Activated gamma-delta T cell (primary cell): Measurements from ENCODE around the gene FAM149A.

ENCODE experiments used
- DNase-seq: peaks from one replicate; lab custom pipeline; 2025; lab: John Stamatoyannopoulos, UW
- total RNA-seq, 2 donors: gene quantifications; one replicate each; lab custom pipeline; 2026; lab: John Stamatoyannopoulos, UW

FAM149A gene
- 0.31 to 1.5 reads per million in 2 donors for total RNA-seq

DNA sequence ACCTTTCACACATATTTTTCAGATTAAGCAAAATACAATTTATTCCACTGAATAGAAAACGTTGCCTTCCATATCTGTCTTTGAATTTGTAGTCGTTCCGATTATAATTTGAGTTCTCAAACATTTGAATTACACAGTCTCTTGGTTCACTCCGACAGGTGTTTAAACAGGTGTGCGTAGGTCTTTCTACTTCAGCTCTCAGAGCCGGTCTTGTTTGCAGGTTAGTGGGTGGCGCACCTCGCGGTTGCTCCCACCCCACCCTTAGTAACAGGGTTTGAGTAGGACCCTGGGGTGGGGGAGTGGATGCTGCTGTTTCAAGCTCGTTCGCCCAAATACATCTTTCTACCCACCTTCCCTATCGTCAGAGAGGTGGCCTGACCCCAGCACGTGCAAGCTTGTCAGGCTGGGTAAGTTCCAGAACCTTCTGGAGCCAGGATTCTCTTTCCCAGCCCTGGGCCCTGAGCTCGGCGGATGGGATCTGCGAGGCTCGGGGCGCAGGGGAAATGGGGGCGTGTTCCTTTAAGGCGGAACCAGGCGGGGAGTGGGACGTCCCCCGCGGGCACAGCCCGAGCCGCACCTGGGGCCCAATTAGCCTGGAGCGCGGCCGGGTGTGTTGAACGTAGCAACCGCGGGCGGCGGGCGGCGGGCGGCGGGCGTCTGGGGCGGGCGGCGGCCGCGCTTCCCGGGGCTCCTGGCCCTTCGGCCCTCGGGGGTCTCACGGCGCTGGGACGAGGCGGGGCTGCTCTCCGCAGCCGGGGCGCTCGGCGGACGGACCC is at the start of gene FAM149A:
TSS of gene FAM149A (plus strand) at position 591 of the 776 bp plus-strand sequence.
- peak; percentile 16 for DNase-seq

- DNase-seq: no peak
These were observed 46.1 kb upstream of the FAM149A start for GRCh38 chr4:186058253-186058979.

- no peak for DNase-seq
These were observed 45.6 kb upstream of the FAM149A start for GRCh38 chr4:186058980-186059316.

DNA sequence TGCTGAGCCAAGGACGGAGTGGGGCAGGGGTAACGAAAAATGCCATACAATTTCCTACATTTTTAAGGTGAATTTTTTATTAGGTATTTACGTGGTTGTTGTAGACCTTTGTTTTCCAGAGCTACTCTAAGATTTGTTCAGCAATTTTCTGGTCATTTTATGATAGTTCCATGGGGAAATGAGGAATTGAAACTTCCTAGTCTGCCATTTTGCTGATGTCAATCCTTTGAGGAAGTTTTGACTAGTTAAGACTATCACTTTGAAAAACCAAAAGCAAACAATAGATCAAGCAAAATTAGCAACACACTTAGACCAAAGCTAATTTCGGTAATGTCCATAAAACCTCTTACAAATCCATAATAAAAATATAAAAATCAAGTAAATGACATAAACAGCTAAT is 42.6 kb upstream of the FAM149A start:
- DNase-seq: no peak

- no peak for DNase-seq
These were observed 36.6 kb upstream of the FAM149A start for GRCh38 chr4:186067757-186068385.

DNA sequence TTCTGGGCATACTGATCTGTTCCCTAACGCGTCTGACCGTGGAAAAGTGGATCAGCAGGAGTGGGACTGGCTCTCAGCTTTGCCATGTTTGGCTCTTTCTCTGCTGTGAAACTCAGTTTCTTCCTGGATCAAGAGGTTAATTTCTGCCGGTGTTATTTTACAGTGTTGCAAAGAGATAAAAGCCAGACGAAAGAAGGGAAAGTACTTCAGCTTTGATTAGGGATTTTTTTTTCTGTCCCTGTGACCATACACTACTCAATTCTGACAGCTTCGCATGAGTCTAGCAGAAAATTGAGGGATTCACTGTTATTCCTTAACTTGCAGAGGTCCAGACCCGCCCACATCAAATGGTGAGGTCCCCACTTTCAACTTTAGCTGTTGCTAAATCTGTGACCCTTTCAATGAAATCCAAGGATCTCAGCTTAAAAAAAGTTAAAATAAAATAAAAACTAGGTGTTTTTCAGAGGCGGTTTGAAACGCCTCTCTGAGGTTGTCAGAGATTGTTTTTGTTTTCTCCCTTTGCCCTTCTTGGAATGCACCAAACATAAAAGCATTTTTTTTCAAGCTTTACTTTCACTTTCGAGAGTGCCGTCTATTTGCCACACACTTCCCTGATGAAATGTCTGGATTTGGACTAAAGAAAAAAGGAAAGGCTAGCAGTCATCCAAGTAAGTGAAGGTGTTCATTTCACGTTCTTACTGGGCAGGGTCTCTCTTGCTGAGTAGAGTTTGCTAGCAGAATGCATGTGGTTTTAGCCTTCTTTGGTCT is 35.7 kb upstream of the FAM149A start, which contains the start of gene TLR3:
TSS of gene TLR3 (plus strand) at position 576 of the 768 bp plus-strand sequence. CDS start 7,464 bp downstream, outside the sequence.
- no peak for DNase-seq

DNA sequence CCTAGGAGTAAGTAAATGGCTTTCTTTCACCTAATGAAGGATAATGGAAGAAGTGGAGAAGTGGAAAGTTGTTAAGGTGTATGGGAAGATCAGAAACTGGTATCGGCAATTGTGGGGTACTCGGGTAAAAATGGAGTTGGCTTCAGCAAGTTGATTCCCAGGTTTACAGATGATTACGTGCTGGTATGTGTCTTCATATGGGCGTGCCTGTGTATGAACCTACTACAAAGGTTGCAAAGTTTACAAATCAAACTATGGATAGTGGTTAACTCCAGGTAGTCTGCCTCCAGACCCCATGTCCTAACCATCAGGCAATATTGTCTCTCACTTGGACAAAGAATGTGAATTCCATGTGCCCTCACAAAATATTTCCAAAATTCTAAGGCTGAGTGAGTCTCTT is 34.8 kb upstream of the FAM149A start:
- DNase-seq: no peak

- no peak for DNase-seq
These were observed 32.0 kb upstream of the FAM149A start for GRCh38 chr4:186072516-186072915.

GRCh38 chr4:186074189-186074588 is 30.3 kb upstream of the FAM149A start:
- no peak for DNase-seq

DNA sequence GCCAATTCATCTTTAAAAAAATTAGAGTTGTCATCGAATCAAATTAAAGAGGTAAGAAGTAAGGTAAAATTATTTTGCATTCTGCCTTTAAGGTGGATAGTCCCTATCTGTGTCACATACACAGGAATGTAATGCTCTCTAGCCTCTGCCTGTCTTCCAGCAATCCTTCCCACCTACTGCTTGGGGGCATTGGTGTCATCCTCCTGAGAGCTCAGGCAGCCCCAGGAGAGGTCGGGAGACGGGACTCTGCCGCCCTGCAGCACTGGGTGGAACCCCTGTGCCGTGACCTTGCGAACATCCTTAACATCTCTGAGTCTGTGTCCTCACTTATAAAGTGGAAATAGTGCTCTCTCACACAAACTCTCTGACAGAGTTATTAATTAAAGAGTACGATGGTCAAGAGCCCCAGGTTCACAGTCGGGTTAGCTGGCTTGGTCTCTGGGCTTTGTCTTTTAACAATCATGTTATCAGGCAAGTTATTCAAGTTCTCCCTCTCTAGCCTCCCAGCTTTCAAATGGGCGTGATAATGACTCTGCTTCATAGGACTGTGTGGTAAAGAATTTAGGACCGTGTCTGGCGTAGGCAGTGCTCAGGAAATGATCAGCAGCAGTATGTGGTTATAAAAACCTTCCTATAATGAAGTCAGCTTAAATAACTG is 25.4 kb upstream of the FAM149A start:
- DNase-seq: no peak

GRCh38 chr4:186079694-186080093 is 24.8 kb upstream of the FAM149A start:
- DNase-seq: no peak

DNA sequence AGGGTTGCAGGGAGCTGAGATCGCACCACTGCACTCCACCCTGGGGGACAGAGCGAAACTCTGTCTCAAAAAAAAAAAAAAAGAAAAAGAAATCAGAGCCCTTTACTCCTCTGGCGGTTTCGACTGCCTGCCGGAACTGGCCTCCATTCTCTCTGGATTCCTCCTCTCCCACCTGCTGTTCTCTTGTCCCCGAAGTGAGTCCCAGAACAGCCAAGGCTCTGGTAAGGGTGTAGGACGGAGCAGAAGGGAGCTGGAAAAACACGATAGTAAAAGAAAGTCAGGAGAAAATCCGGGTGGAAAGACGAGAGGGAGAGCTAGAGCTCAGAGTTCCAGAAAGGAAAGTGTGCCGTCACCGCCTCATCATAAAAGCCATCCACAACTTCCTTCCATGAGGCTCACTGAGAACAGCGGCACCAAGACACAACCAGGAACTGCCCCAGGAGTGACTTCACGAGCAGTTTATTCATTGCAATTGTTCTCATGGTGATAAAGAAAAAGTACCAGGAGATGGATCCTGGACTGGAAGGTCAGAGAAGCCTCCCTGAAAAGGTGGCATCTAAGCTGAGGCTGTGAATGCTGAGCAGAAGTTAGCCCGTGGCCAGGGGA is 23.2 kb upstream of the FAM149A start:
- DNase-seq: no peak

DNA sequence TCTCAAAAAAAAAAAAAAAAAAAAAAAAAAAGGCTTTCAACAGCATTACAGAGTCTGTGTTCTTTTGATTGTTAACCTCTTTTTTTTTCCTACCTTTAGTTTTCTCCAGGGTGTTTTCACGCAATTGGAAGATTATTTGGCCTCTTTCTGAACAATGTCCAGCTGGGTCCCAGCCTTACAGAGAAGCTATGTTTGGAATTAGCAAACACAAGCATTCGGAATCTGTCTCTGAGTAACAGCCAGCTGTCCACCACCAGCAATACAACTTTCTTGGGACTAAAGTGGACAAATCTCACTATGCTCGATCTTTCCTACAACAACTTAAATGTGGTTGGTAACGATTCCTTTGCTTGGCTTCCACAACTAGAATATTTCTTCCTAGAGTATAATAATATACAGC is 22.3 kb upstream of the FAM149A start:
- DNase-seq: no peak

GRCh38 chr4:186088523-186088922 is 16.0 kb upstream of the FAM149A start:
- DNase-seq: no peak

GRCh38 chr4:186092296-186092695 is 12.2 kb upstream of the FAM149A start:
- DNase-seq: no peak

DNA sequence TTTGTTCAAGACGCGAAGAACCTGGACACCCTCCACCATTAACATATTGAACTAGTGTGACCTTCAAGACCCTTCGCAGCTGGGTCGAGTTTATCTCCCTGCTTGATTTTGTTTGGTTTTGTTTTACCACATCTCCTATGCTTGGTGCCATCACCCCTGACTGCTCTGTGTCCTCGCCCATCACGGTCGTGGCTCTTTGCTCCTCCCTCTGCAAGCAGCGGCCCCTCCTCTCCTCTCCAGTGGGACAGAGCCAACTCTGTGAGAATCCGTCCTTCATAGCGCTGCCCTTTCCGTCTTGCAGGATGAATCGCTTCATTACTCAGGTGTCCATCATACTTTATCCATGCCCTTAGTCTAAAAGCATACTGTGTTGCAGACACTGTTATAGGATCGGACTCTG is 9.1 kb upstream of the FAM149A start:
- DNase-seq: no peak

GRCh38 chr4:186096681-186097165 is 7.8 kb upstream of the FAM149A start:
- DNase-seq: no peak

DNA sequence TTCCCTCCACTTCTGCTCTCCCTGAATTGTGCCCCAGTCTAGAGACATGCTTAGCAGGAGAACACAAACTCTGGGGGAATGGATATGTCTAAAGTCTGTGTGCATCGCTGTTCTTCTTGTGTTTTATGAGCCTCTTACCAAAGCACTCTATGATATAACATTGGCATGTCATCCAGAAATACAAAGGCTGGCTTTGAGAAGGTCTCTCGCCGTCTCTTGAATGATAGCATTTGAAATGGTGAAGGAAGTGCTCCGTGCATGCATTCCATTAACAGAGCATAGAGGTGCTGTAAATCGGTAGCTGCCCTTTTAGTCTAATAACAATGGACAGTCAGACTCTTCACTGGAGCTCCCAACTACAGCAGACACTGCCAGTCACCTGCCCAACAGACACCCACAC is 7.1 kb upstream of the FAM149A start:
- DNase-seq: no peak

DNA sequence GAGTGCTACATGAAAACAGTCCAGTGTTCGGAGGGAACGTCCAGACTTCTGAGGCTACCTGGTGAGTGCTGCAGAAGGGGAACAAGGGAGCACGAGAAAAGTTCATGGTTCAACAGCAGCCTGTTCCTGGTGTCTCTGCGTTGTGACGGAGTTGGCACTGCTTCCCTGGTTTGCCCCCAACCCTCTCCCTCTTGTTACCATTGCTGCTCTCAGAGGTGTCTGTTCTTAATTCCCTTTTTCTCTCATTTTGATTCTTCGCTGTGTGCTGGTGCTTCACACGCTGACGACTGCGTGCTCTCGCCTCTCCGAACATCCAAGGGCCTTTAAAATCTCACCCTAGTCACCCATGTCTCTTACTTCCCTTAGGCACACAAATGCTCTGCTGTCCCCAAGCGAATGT is 1.6 kb upstream of the FAM149A start:
- DNase-seq: no peak

DNA sequence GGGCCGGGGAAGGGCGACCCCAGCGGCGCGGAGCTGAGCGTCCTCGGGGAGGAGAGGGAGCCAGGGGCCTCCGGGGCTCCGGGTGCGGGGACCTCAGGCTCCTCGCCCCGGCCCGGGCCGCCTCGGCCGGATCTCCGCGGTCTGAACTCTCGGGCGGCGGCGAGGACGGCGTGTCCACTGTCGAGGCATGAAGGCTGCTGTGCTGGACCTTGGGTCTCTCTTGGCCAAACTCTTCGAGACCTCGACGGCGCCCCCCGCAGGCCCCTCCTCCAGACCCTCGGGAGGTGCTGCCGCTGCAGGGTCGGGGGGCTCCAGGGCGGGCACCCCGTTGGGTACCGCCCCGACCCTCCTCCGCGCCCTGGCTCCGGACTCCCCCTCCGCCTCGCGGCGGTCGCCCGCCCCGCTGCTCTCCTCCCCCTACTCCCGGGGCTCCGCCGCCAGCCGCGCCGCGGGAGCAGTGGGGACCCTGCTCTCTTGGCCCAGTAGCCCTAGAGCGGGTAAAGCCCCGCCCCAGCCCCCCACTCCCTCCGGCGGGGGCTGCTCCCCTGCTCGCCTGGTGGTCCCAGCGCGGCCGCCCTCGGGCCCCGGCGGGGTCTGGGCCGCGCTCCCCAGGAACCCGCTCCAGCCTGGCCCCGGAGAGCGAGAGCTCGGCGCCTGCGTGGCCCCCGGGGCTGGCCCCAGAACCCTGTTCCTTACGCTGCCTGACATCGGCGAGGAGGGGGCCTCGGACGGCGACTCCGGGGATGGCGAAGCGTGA is 564 bp downstream of the FAM149A start:
- peak; percentile 16 for DNase-seq
